Loucy (cell line): ENCODE measurements around the gene ZBTB34.

Experiments
- CTCF ChIP-seq: fragments of 200-600 bp; sonication (generic); conservative IDR thresholded peaks from 2 replicates; pipeline ENCODE4 v1.5.1; 2014; ENCODE audit warnings: mild to moderate bottlenecking, antibody characterized with exemption, low read length
- EZH2phosphoT487 ChIP-seq: fragments of 200-600 bp; IDR thresholded peaks from 2 replicates; pipeline ENCODE4 v1.6.1; 2018; ENCODE audit warnings: antibody characterized with exemption, mild to moderate bottlenecking, moderate library complexity, borderline replicate concordance

GRCh38 chr9:126906091-126906490, 45.7 kb downstream of the ZBTB34 start:
- no peak for TF ChIP-seq CTCF
- no peak for TF ChIP-seq EZH2phosphoT487
